Coronary artery (tissue), 2 donors: ENCODE data around the gene CLRN1.

Source experiments
- DNase-seq: peaks from one replicate; pipeline ENCODE4 v3.0.0-alpha.2; 2017; ENCODE audit warnings: low spot score
- H3K27ac ChIP-seq, 2 donors: fragments of 200-600 bp; sonication (generic); one replicate each; pipeline ENCODE4 v1.5.1; 2016 to 2019
- H3K4me3 ChIP-seq: fragments of 200-600 bp; sonication (generic); 2 replicates; pipeline ENCODE4 v1.5.1; 2016; ENCODE audit warnings: mild to moderate bottlenecking, moderate library complexity
- CTCF ChIP-seq: fragments of 200-600 bp; sonication (generic); IDR thresholded peaks from one replicate; pipeline ENCODE4 v1.5.1; 2019; ENCODE audit warnings: antibody characterized with exemption

CLRN1 gene

GRCh38 chr3:150906461-150906860, 66.1 kb downstream of the CLRN1 start:
- DNase-seq = no peak
- no peak for TF ChIP-seq CTCF
- no peak overlapping the region for H3K4me3 ChIP-seq
- no peak overlapping the region for H3K27ac ChIP-seq

DNA sequence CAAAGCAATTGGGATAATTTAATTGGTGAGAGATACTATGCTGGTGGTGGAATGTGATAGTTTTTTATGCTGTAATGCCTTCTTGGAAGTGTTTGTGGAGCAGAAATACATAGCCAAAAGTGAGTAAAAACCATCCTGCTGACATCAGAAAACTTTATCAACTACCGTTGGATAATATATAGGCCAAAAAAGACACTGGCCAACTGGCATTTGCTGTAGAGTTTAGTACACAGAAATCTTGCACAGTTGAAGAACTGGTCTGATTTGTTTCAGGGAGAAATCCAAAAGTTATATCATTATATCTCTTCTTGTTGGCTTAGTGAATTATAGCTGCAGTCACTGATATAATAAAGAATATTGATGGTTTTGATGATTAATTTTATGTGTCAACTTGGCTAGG, 66.8 kb downstream of the CLRN1 start:
- no peak for DNase-seq
- no peak overlapping the region for H3K27ac ChIP-seq
- no peak overlapping the region for H3K4me3 ChIP-seq
- no peak for TF ChIP-seq CTCF

DNA sequence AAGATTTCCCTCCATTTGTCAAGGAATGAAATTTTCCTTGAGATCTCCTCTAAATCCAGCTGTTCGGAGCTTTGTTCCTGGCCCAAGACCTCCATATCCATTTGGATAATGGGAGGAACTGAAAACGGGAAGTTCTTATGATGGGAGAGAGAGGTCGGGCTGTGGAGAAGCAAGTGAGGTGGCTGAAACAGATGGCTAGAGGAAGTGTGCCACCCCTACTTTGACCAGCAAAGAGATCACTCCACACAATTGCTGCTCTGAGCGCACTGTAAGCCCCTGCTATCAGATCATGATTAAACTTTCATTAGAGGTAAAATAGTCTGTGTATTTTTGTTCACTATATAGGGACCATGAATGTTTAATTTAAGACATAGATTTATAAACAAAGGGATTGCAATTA, 67.2 kb downstream of the CLRN1 start, which contains the start of gene MINDY4B:
MINDY4B (minus strand) TSS at position 101 of the 400 bp plus-strand sequence; CDS start at position 101, 0 bp downstream.
- Histone ChIP-seq H3K27ac (no peak within 1 kb of the TSS), H3K4me3 (no peak within 1 kb of the TSS)
- TF ChIP-seq CTCF = no peak
- DNase-seq = no peak

DNA sequence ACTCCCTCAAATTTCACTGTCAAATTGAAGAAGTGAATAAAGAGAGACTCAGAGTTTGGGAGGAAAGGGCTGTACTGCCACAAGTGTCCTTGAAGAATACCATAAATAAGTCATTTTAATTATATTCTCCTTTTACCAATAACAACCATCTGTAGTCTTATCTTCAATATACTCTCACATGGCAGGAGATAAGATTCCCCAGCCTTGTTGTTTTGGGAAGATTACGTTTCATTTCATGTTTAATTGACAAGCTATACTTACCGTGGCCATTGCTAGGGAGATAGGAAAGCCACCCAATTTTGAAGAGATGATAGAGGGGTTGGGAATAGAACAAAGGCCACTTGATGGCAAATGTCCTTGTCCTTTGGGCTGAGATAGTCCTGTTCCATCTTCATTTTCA, 69.5 kb downstream of the CLRN1 start:
- Histone ChIP-seq H3K4me3 (no peak overlapping the region), H3K27ac (no peak overlapping the region)
- TF ChIP-seq CTCF = no peak
- DNase-seq = no peak

- no peak for DNase-seq
- TF ChIP-seq CTCF = no peak
- no peak overlapping the region for H3K27ac ChIP-seq
- no peak overlapping the region for H3K4me3 ChIP-seq
These were observed 70.7 kb downstream of the CLRN1 start for GRCh38 chr3:150901793-150902192.

- Histone ChIP-seq H3K4me3 (no peak overlapping the region), H3K27ac (no peak overlapping the region)
- no peak for TF ChIP-seq CTCF
- DNase-seq = no peak
These were observed 73.4 kb downstream of the CLRN1 start for GRCh38 chr3:150899141-150899540.

- Histone ChIP-seq H3K27ac (no peak overlapping the region), H3K4me3 (no peak overlapping the region)
- DNase-seq = no peak
- no peak for TF ChIP-seq CTCF
These were observed 74.3 kb downstream of the CLRN1 start for GRCh38 chr3:150898046-150898754.
